GM18520 (cell line): Measurements from ENCODE around the gene CCDC187.
"Not testable (repeated sequence)": the region's sequence is repeated elsewhere in the genome, so short reads cannot be mapped to it uniquely, and the experiment has no call there.

Experiments
- ATAC-seq: cut with Tn5 transposase; IDR thresholded peaks from one replicate; pipeline ENCODE4 v1.9.1; 2021; ENCODE audit not compliant: unreplicated experiment

The CCDC187 gene

DNA sequence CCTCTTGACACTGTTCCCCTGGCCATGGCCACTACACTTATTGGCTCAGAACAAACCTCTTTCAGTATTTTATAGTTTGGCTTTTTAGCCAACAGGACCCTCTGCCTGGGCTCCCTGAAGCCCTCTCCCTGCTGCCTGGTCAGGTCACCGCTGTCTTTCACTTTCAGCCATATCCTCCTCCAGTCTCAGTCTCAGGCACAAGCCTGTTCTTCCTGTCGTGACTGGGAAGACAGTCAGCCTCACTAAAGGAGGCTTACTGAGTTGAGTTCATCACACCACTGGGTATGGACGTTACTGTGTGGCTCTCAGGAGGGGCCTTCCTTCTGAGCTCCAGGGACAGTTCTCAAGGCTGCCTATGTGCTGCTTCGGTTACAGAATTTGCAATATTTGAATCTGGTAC is 60.3 kb downstream of the CCDC187 start:
- ATAC-seq = no peak

DNA sequence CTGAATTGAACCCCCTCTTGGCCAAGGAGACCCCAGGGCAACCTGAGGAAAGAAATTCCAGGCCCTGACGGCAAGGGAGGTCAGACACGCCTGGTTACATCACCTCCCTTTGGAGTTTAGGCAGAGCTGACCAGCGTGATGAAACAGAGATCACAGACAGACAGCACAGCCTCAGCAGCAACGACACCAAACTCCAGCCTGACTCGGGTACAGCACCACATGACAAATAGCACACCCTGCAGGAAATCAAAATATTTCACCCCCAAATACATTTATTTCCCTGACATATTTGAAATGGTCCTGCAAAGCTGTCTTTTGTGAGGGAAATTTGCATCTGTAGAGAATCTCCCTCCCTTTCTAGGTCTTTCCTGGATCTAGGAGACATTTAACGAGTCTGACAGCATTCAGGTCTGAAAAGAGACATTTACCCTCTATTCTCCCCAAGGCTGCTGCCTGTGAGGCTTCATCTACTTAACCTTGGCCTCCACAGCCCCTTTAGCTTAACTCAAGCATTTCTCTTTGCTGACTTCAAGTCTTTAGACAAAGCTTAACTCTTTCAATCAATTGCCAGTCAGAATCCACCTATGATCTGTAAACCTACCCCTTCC is 60.9 kb downstream of the CCDC187 start:
- ATAC-seq = no peak

DNA sequence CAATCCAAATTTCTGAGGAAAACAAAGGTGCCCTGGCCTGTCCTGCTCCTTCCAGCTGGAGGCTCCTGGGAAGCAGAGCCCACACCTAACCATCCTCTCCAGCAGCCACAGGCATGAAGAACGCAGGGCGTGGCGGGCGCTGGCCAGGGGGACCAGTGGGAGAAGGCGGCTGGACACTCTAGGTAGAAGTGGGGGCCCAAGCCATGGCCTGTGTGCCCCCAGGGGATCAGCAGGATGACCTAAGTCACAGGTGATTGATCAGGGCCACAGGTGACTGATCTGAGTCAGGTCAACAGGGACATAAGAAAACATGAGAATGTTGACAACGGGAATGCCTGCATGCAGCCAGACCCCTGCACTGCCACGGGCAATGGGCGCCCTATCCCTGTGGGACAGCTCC is 61.6 kb downstream of the CCDC187 start:
- ATAC-seq = no peak

DNA sequence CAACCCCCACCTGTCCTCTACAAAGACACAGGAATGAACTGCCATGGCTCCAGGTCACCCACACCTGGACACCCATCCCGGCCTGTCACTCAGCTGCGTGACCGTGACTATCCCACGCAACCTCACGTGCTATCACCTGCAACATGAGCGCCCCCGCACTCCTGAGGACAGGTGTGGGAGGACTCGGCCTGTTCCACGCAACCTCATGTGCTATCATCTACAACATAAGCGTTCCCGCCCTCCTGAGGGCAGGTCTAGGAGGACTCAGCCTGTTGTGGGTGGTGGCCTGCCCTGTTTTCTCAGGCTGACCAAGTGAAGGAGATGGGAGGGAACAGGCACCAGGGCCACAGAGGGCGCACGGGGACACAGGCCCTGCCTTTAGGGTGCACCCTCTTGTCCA is 62.4 kb downstream of the CCDC187 start:
- ATAC-seq = no peak

DNA sequence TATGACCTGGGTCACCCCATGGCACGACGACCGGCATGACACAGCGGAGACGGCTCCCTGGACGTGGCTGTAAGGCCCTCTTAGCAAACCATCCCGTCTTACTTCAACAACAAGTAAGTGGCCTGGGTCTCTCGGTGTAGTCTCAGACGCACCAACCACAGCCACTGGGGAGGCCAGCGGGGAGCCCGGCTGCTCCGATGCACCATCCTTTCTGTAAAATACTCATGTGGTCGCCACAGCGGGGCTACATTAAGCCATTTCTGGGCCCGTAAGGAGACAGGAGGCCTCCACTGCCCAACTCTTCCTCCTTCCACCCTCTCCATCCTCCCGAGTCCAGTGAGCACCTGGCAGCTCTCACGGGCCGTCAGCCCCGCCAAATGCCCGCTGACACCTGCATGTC is 63.0 kb downstream of the CCDC187 start:
- no peak for ATAC-seq

DNA sequence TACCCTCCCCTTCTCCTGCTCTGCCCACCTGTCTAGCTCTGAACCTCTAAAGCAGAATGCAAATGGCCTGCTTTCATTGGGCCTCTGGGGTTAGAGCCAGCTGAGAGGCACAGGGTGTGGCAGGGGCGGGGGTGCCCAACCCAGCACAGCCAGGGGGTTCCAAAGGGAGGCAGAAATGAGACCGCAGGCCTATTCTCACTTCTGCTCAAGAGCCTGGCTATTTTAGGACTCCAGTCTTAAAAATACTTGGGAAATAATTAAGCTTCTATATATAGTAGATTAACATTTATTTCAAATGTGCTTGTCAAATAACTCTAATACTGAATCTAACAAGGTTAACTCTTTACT is 63.9 kb downstream of the CCDC187 start:
- no peak for ATAC-seq

DNA sequence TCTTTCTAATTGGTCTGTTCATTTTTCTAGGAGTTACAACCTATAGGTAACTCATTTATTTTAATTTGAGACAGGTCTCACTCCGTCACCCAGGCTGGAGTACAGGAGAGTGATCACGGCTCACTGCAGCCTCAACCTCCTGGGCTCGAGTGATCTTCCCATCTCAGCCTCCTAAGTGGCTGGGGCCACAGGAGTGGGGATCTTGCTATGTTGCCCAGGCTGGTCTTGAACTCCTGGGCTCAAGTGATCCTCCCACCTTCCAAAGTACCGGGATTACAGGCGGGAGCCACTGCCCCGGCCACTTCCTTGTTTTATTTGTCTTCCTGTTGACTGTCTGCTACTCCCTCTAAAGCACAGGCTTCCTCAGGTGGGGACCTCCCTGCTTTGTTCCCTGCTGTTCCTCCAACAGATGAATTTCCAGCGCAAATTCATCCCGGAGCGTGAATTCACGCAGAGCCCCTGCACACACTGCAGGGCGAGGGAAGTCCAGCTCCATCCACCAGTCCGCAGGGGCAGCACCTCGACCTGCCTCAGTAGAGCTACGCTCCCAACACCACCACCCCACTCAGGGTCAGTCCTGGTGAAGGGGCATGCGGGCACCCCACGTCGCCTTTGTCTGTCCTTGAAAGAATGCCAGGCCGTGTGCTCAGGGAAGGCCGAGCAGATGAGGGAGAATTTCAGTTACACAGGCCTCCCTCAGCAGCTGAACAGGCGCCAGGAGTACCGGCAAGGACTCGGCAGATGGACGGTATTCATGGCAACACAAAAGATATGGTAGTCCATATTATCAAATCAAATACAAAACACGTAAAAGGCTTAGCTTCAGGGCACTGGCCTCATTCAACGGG is 64.5 kb downstream of the CCDC187 start:
- ATAC-seq = no peak

DNA sequence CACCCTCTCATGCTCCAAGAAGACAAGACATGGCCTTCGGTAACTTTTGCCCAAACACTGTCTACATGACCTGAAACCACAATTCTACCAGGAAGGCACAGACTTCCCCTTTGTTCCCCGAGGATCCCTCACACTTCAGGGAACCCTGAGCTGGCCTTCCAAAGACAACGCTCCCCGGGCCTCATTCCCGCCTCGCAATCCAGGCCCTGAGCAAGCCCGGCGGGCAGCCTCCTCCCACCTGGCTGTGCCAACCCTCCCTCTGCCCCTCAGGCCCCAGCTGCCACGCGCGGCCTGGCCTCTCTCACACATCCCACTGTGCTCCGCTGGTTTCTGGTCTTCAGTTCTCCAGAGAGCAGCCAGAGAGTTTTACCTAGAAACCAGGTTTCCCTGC is 65.6 kb downstream of the CCDC187 start:
- ATAC-seq = no peak

DNA sequence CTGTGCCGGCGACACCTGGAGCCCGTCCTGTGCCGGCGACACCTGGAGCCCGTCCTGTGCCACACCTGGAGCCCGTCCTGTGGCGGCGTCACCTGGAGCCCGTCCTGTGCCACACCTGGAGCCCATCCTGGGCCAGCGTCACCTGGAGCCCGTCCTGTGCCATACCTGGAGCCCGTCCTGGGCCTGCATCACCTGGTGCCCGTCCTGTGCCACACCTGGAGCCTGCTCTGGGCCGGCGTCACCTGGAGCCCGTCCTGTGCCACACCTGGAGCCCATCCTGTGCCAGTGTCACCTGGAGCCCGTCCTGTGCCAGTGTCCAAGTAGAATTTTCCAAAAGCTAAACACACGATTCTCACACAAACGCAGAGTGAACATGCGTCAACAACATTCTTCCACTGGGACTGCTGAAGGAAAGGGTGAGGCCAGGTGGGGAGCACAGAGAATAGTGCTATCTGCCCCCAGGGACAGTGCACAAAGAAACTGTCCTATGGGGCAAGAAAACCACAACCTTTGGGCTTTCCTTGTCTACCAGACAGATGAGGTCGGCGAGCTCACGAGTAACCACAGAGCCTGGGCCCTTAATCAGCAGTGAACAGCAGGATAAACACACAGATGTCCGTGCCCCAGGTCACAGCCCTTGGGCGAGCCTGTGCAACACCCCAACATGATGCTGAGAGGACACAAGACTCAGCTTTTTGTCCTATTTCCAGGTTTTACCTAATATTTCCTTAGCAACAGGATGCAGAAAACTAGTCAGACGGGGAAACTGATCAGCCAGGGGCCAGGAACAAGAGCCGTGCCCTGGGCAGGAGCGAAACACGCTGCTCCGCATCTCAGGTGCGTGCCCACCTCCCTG is 66.2 kb downstream of the CCDC187 start:
- no peak for ATAC-seq

DNA sequence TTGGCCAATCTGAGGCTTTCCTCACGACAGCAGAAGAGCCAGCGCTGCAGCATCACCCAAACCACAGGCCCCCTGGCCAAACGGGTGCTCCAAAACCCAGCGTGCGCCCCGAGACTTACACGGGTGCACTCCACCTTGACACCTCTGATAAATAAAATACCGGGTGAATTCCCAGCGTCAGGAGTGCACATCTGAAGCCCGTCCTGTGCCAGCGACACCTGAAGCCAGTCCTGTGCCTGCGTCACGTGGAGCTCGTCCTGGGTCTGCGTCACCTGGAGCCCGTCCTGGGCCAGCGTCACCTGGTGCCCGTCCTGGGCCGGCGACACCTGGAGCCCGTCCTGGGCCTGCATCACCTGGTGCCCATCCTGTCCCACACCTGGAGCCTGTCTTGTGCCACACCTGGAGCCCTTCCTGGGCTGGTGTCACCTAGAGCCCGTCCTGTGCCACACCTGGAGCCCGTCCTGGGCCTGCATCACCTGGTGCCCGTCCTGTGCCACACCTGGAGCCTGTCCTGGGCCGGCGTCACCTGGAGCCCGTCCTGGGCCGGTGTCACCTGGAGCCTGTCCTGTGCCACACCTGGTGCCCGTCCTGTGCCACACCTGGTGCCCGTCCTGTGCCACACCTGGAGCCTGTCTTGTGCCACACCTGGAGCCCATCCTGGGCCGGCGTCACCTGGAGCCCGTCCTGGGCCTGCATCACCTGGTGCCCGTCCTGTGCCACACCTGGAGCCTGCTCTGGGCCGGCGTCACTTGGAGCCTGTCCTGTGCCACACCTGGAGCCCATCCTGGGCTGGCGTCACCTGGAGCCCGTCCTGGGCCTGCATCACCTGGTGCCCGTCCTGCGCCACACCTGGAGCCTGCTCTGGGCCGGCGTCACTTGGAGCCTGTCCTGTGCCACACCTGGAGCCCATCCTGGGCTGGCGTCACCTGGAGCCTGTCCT is 67.2 kb downstream of the CCDC187 start:
- not testable (repeated sequence) for ATAC-seq

DNA sequence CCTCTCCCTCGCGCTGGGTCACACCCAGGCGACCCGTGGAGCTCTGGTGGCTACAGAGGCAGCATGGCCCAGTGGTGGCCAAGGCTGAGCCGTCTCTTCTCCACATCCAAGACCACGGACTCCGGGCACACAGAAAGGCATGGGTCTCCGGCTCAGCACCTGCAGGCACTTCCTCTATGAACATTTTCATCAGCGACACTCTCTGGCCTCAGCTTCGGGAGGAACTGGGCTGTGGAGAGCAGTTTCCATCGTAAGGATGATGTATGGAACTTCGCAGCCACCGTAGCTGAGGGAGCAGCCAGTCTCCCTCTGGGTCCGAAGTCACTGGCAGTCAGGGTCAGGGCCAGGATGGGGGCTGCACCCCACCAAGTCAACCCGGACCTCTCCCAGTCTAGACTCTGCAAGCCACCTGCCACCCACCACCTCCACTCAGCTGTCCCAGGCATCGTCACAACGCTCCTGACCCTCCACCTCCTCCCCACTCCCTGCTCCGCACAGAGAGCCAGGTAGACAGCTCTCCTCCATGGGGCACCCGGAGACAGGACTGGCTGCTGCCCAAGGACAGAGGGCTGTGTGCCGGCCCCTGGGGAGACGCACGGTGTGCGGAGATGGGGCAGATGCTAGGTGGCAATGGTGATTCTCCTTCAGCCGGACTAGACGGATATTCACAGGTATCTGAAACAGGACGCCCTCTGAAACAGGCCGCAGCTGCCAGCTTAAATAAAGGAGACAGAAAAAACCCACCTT is 68.0 kb downstream of the CCDC187 start:
- ATAC-seq = no peak

DNA sequence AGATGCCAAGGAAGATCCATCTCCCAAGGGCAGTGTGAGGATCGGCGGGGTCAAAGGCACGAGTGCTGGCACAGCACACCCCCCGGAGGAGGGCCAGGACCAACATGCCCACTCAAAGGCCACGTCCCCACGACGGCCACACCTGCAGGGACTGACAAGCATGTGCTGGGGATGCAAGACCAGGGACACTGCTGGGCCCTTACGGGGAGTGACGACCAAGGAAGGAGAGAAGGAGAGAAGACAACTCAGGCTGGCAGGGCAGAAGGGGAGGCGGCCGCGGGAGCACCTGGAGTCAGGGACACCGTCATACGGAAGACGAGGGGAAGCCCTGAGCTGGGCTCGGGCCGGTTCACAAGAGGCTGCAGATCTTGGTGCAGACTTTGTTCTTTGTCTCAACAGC is 68.7 kb downstream of the CCDC187 start:
- ATAC-seq = no peak

DNA sequence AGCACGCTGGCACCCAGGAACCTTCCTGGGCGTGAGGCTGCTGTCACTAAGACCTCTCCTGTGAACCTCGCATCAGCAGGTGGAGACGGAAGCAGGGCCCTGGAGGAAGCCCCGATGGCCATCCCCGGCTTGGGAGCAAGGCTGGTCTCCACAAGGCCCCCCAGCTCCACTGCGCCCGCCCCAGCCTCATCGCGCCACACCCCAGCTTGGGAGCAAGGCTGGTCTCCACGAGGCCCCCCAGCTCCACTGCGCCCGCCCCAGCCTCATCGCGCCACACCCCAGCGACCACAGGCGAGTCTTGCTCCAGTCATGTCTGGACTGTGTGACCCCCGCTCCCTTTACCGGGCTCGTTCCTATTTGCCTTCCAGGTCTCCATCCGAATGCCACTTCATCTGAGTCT is 69.3 kb downstream of the CCDC187 start:
- ATAC-seq = no peak

DNA sequence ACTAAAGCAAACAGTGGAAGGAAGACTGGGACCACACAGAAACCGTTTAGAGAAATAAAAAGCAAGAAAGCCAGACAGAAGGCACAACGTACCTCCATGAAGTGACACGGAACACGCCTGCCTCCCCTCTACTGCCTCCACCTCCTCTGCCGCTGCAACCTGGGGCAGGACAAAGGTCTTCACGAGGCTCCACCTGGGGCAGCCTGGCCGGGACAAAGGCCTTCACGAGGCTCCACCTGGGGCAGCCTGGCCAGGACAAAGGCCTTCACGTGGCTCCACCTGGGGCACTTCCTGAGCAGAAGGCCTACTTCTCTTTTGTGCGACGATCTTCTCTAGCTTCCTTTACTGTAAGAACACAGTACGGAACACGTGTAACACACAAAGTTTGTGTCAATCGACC is 70.0 kb downstream of the CCDC187 start:
- no peak for ATAC-seq

DNA sequence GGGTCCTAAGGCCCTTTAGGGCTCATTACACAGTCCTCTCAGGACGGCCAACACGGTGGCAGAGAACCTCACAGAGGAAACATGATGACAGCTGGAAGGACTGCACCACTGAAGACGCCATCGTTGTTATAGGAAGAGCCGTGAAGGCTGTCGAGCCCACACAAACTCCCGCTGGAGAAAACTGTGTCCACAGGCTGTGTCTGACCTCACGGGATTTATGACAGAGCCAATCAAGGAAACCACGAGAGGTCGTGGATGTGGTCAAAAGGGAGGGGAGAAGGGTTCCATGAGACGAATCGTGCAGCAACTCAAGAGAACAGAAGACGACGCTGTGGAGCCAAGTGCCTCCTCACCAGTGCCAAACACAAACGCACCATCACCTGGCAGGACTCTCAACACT is 70.5 kb downstream of the CCDC187 start:
- no peak for ATAC-seq

DNA sequence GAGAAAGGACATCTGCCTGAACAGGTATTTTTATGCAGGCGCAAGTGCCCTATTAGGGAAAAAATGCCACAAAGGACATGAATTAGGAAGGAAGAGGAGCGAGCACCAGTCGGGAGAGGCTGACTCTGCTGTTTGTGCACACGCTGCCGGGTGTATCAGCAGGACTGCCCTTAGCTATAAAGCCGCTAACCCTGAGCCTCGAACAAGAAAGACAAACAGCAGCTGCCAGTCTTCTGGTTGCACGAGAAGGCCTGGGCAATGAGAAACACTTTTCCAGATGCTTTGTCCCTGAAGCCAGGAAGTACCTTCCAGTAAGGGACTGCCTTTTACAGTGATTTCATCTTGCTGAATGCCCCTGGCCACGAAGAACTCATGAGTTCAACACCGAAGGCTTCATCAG is 70.9 kb downstream of the CCDC187 start:
- no peak for ATAC-seq

DNA sequence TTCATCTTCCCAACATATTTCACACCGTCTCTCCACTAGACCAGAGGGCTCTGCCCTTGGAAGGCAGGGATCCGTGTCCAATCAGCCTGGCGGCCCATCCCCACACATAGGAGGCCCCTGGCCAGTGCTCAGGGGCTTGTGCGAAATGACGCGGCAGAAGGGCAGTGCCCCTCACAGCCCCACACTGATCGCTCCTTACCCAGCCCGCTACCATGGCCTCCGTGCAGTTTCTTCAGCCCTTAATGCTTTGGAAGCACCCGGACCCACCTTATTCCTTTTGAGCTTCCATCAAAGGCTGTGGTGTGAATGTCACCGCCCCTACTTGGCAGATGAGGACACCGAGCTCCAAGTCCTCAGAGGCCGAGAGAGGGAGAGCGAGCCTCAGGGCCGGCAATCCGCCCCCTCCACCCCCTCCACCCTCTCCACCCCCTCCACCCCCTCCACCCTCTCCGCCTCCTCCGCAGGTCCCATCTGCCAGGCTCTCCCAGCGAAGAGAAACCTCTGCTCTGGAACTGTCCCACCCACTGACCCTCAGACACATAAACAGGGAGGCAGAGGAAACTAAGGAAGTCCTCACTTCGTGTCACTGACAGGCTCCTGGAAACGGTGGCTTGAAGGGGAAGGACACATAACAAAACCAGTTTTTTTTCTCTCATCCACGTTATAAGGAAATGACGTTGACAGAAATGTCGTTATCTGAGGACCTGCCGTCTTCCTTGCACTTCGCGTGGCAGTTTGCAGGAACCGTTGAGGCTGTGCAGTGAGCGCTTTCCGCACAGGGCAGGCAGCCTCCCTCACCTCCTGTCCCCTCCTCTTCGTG is 72.2 kb downstream of the CCDC187 start:
- ATAC-seq = no peak

DNA sequence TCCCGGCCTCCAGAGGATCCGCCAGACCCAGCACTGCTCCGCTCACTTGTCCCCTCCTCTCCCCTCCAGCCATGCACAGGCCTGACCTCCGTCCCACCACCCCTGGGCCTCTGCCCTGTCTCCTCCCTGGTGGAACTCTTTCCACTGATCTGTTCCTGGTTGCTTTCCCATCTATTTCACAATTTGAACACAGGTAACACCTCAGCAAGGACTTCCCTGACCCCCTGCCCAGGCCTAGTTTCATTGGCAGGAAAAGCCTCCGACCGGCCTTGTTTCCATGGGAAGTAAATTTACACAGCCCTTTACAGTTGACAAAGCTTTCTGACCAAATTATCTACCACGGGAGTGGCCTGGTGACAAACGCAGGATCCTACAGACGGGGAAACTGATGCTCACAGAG is 73.1 kb downstream of the CCDC187 start:
- ATAC-seq = no peak

DNA sequence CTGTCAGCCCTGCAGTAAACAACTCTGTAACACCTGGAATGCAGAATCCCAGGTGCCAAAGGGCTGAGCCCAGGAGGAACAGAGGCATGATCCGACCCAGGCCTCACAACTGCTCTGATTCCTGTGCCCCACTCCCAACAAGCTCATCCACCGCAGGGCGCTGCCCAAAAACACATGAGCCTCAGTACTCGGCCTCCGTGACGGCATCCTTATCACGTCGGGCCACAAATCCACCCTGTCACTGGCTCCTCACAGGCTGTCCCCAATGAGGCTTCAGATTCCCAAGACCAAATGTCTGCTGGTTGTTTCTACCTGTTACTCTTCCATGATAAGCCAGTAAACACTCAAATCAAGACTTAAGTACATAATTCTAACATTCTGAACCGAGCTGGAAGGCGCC is 73.5 kb downstream of the CCDC187 start:
- ATAC-seq = no peak
